SU-DHL-6 (cell line): ENCODE measurements around the gene RAE1.

Experiments used
- H2AFZ ChIP-seq: fragments of 200-600 bp; sonication (generic); 2 replicates; pipeline ENCODE4 v1.6.1; 2014; ENCODE audit warnings: low read depth, mild to moderate bottlenecking, moderate library complexity, mixed read lengths, antibody characterized with exemption, low read length; ENCODE audit not compliant: severe bottlenecking
- H3F3A ChIP-seq: fragments of 200-600 bp; shearing (Covaris generic); 2 replicates; pipeline ENCODE4 v1.6.0; 2016; ENCODE audit warnings: antibody characterized with exemption, mild to moderate bottlenecking; ENCODE audit not compliant: insufficient read depth
- H3K27ac ChIP-seq: fragments of 200-600 bp; sonication (generic); 2 replicates; pipeline ENCODE4 v1.5.1; 2016; ENCODE audit warnings: low read depth, mild to moderate bottlenecking, low read length, moderate library complexity, mixed read lengths
- H3K27me3 ChIP-seq: fragments of 200-600 bp; sonication (generic), shearing (Covaris generic); 2 replicates; pipeline ENCODE4 v1.6.0; 2014; ENCODE audit warnings: mild to moderate bottlenecking, low read length
- H3K36me3 ChIP-seq: fragments of 200-600 bp; sonication (generic); 2 replicates; pipeline ENCODE4 v1.6.1; 2014; ENCODE audit warnings: mild to moderate bottlenecking, low read length, mixed read lengths
- H3K4me2 ChIP-seq: fragments of 300-600, 200-600 bp; shearing (Covaris generic), sonication (generic); 2 replicates; pipeline ENCODE4 v1.6.0; 2014; ENCODE audit warnings: low read length, low read depth, mild to moderate bottlenecking; ENCODE audit not compliant: poor library complexity, severe bottlenecking
- H3K4me3 ChIP-seq: fragments of 200-600 bp; sonication (generic); 2 replicates; pipeline ENCODE4 v1.5.1; 2014; ENCODE audit warnings: antibody characterized with exemption, low read length, mild to moderate bottlenecking, mixed read lengths; ENCODE audit not compliant: insufficient read depth, poor library complexity, severe bottlenecking
- H3K79me2 ChIP-seq: fragments of 200-600 bp; sonication (generic); 2 replicates; pipeline ENCODE4 v1.6.1; 2014; ENCODE audit warnings: mild to moderate bottlenecking, low read length, moderate library complexity; ENCODE audit not compliant: insufficient read depth
- H3K9ac ChIP-seq: fragments of 200-600 bp; sonication (generic); 2 replicates; pipeline ENCODE4 v1.7.0; 2014; ENCODE audit warnings: mild to moderate bottlenecking, low read length
- H3K9me2 ChIP-seq: fragments of 200-600 bp; sonication (generic); replicated peaks from 2 replicates; pipeline ENCODE4 v1.6.1; 2014; ENCODE audit warnings: low read length; ENCODE audit not compliant: insufficient read depth
- H3K9me3 ChIP-seq: fragments of 200-600 bp; sonication (generic); 2 replicates; pipeline ENCODE4 v1.6.1; 2014; ENCODE audit warnings: low read length, mixed read lengths; ENCODE audit not compliant: insufficient read depth
- H4K20me1 ChIP-seq: fragments of 200-600 bp; sonication (generic); 2 replicates; pipeline ENCODE4 v1.6.1; 2014; ENCODE audit warnings: low read depth, mild to moderate bottlenecking, antibody characterized with exemption, low read length, moderate library complexity, mixed read lengths
- EZH2phosphoT487 ChIP-seq: fragments of 200-600 bp; sonication (generic), shearing (Covaris generic); conservative IDR thresholded peaks from 2 replicates; pipeline ENCODE4 v1.6.1; 2018; ENCODE audit warnings: mild to moderate bottlenecking, antibody characterized with exemption, low read length, moderate library complexity, mixed read lengths
- TF ChIP-seq, protein P1 (sequence below): fragments of 200-600 bp; sonication (generic); IDR thresholded peaks from one replicate; pipeline ENCODE4 v1.5.1; 2017; ENCODE audit warnings: antibody characterized with exemption, mild to moderate bottlenecking, low read length, moderate library complexity; ENCODE audit not compliant: insufficient read depth, poor library complexity, severe bottlenecking

Gene RAE1

DNA sequence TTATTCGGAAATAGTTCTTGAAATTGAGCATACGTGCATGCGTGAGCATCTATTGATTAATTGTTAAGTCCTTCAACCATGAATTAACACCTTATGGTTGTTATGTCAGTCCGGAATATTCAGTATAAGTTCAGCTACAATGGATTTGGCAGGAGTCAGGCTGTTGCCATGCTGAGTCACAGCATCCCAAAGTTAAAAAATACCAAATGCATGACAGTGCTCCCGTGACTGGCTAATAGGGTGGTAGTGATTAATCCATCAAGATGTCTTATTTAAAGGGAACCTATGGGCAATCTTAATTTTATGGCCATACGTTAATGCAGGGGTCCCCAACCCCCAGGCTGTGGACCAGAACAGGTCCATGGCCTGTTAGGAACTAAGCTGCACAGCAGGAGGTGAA is 10.5 kb downstream of the RAE1 start:
- Histone ChIP-seq H3K36me3 (peaks cover 20% of the 10 kb centered on the region; the same call in 1 of the 2 replicates), H3K4me3 (no peak overlapping the region), H3K27me3 (no peaks in the 10 kb centered on the region), H2AFZ (no peak overlapping the region), H3K9me2 (no peaks in the 10 kb centered on the region), H3K27ac (no peak overlapping the region), H3K9me3 (no peaks in the 10 kb centered on the region), H4K20me1 (no peaks in the 10 kb centered on the region), H3K4me2 (no peak overlapping the region), H3F3A (no peaks in the 10 kb centered on the region), H3K9ac (no peak overlapping the region), H3K79me2 (peaks cover 7% of the 10 kb centered on the region)
- TF ChIP-seq EZH2phosphoT487: no peak
- TF ChIP-seq, protein P1, sequence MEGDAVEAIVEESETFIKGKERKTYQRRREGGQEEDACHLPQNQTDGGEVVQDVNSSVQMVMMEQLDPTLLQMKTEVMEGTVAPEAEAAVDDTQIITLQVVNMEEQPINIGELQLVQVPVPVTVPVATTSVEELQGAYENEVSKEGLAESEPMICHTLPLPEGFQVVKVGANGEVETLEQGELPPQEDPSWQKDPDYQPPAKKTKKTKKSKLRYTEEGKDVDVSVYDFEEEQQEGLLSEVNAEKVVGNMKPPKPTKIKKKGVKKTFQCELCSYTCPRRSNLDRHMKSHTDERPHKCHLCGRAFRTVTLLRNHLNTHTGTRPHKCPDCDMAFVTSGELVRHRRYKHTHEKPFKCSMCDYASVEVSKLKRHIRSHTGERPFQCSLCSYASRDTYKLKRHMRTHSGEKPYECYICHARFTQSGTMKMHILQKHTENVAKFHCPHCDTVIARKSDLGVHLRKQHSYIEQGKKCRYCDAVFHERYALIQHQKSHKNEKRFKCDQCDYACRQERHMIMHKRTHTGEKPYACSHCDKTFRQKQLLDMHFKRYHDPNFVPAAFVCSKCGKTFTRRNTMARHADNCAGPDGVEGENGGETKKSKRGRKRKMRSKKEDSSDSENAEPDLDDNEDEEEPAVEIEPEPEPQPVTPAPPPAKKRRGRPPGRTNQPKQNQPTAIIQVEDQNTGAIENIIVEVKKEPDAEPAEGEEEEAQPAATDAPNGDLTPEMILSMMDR: no peak

DNA sequence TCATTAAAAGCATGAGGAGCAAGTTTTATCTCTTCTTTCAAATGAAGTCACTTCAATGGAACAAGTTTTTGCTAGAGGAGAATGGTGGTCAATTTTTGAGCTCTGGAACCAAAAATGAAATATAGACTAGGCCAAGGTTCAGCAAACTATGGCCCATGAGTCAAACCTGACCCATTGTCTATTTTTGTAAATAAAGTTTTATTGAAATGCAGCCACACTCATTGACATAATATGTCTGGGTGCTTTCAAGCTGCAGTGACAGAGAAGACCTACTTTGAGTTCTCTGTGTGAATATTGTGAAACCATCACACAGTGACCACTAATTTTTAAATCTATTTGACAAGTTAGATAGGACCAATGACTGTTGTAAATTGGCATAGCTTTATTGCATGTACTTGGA is 13.4 kb downstream of the RAE1 start:
- peaks cover 35% of the 10 kb centered on the region; the same call in 1 of the 2 replicates for H3K36me3 ChIP-seq
- H3K27me3 ChIP-seq: no peaks in the 10 kb centered on the region

DNA sequence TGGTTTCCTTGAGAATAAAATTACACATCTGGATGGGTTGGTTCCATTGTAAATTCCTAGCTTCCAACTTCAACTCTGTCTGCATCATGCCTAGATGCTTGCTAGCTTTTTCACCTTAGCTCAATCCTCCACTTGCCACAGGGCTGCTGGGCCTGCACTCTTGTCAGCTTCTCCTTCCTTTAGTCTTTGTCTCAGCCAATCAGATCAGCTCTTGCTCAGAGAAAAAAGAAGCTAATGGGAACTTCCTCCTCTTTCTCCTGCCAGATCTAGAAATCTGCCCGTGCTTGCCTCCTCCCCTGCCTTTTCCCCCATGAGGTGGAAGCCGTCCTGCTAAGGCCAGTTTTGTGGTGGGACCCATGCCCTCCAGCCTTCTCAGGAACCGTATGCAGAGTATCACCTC is 18.5 kb downstream of the RAE1 start:
- Histone ChIP-seq H3K79me2 (no peaks in the 10 kb centered on the region), H3K9me3 (no peaks in the 10 kb centered on the region), H3K4me3 (no peak overlapping the region), H3K27me3 (no peaks in the 10 kb centered on the region), H3K9me2 (no peaks in the 10 kb centered on the region), H3F3A (no peaks in the 10 kb centered on the region), H3K27ac (no peak overlapping the region), H4K20me1 (no peaks in the 10 kb centered on the region), H3K9ac (no peak overlapping the region), H3K36me3 (peaks cover 35% of the 10 kb centered on the region; the same call in 1 of the 2 replicates), H3K4me2 (no peak overlapping the region), H2AFZ (no peak overlapping the region)
- TF ChIP-seq, protein P1: no peak
- TF ChIP-seq EZH2phosphoT487: no peak

More for the DNA sequence above, 13.4 kb downstream of the RAE1 start:
- Histone ChIP-seq H3K79me2 (peaks cover 7% of the 10 kb centered on the region; the same call in 1 of the 2 replicates), H3K27ac (no peak overlapping the region), H4K20me1 (no peaks in the 10 kb centered on the region), H3K9ac (no peak overlapping the region), H3F3A (no peaks in the 10 kb centered on the region), H3K9me2 (no peaks in the 10 kb centered on the region), H2AFZ (no peak overlapping the region), H3K4me2 (no peak overlapping the region), H3K9me3 (no peaks in the 10 kb centered on the region), H3K4me3 (no peak overlapping the region)
- TF ChIP-seq, protein P1: no peak
- no peak for TF ChIP-seq EZH2phosphoT487
